Activated CD8-positive, alpha-beta memory T cell treated with anti-CD3 and anti-CD28 coated beads for 1 hour (primary cell): ENCODE data around the gene MTMR1.

Experiments used
- DNase-seq, 2 donors: peaks; one replicate each; pipeline ENCODE4 v3.0.0-alpha.2; 2020; ENCODE audit warnings: low read depth in 1 of 2; ENCODE audit errors: extremely low read depth in 1 of 2

The MTMR1 gene

DNA sequence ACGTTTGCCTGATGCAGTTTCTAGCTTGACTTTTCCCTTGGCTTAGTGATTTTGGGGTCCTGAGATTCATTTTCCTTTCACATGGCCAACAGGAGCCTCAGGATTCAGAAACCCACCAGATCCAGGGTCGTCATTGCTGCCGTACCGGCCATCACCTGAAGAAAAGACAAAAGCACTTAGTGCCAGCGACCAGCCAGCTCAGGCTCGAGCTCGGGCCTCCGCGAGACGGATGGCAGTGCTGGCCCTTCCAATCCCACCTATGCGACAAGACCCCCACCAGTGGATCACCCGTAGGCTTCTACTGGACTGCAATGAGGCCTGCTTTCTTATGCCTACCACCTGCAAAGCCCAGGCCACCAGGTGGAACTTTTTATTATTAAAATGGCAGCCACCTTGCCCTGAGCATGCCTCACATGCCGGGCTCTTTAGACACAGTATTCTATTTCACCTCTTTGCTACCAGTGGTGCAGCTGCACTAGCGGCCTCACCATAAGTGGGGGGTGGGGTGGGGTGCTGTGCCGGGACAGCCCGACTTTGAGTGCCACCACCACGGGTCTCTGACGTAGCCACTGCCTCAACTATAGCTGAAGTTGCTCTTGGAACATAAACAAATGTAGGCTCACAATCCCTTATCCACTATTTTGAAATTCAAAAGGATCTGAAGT is 84.3 kb downstream of the MTMR1 start:
- no peak for DNase-seq

DNA sequence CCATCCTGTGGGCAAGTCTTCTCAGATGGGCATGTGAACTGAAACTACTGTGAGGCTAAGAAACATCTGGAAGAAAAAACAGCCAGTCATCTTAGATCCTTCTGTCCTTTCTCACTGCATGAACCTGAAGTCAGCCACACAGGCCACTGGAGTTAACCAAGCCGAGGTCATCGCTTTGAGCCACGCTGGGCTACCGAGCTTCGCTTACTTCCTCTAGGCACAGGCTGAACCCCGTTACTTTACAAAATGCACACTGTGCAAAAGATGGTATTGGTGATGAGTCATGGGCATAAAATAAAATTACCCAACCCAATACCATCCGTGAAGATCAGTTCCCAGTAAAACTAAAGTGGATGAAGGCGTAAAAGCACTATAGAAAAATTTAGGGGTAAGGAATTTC is 86.2 kb downstream of the MTMR1 start:
- DNase-seq, result no peak

GRCh38 chrX:150781677-150782076 is 88.5 kb downstream of the MTMR1 start:
- DNase-seq, result no peak

DNA sequence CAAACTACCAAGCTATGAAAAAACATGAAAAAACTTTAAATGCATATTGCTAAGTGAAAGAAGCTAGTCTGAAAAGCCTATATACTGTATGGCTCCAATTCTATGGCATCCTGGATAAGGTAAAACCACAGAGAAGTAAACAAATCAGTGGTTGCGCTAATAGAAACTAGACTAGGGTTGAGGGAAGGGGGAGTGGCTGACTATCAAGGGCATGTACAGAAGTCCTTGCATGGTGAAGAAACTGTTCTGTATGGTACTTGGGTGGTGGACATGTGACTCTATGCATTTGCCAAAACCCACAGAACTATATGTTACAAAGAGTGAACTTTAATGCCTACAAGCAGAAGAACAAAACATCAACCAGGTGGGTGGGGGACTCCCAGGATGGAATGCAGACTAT is 96.8 kb downstream of the MTMR1 start:
- DNase-seq, result no peak

DNA sequence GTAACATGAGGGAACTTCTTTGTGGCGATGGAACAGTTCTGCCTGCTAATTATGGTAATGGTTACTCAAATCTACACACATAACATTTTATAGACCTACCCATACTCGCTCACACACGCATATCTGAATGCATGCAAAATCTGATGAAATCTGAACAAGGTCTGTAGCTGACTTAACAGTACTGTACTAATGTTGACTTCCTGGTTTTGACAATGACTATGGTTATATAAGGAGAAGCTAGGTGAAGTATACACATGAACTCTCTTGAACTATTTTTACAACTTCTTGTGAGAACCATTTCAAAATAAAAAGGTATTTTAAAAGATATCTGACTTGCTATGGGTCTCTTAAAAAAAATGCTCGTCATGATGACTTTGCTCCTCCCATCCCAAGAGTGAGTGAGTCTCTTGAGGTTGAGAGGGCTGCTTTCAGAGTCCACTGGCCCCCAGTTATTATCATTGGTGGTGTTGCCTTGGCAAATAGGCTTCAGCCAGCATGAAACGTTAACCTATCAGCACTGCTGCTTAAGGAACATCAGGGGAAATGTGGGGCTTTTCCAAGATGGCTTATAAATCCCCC is 99.8 kb downstream of the MTMR1 start:
- no peak for DNase-seq

DNA sequence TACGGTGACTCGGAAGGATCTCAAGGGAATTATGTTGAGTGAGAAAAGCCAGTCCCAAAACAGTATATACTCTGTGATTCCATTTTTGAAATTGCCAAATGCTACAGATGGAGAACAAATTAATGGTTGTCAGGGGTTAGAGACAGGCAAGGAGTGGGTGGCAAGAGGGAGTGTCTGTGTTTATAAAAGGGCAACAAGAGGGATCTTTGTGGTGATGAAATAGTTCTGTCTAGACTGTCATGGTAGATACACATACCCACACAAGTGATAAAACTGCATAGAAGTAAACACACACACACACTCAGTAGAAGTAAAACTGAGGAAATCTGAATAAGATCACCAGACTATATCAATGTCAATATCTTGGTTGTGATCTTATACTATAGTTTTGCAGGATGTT is 112.5 kb downstream of the MTMR1 start:
- no peak for DNase-seq

DNA sequence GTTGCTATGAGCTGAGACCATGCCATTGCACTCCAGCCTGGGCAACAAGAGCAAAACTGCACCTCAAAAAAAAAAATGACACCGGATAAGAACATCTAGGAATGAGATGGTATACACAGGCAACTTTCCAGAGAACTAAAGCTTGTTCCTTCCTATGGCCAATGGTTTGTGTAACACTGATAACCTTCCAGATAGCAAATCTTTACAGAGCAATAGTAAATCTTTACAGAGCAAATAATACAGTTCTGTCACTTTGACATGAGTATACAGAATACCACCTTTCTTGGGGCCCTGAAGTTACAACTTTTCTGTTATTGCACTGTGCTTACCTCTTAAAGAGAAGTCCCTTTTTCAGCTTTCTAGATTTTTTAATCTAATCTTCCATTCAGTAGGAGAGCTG is 113.6 kb downstream of the MTMR1 start:
- DNase-seq, result no peak

DNA sequence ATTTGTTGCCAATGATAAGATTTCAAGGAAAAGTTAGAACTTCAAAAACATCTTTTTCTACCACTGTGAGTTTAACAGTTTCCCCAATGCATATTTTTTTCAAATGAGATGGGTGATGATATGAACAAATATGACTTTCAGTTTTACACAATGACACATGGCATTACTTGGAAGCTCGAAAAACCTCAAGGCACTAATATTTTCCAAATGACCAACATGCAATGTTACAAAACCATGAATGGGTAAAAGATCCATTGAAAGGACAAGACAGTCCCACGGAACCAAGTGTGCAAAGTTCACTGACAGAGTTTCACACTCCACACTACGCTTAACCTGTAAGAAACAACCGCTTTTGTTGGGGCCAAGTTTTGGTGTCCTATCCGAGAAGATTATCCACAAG is 120.7 kb downstream of the MTMR1 start:
- no peak for DNase-seq
